HepG2 (cell line): Measurements from ENCODE around the gene CLDN14. TPM values are rescaled to one million over a fixed set of nuclear protein-coding genes. Genes with fewer than 3 reads are reported as not detected.

Source experiments
- ATAC-seq: fragments of 200-7000 bp; cut with Tn5 transposase; 3 replicates; pipeline ENCODE4 v1.9.1; 2020; ENCODE audit warnings: mild to moderate bottlenecking, moderate library complexity
- BruUV-seq: library from RNA; stranded (reverse); fragments of 400-500 nt; replicated peaks from 2 replicates; lab custom pipeline; 2021; lab: Mats Ljungman, UMichigan
- CTCF ChIA-PET: fragments of 300-600 bp; formaldehyde crosslinking; extraction: SDS; loops from one replicate; lab custom pipeline; 2021; ENCODE audit warnings: low total read pairs, inconsistent platforms, low intra/inter-chr PET ratio; lab: Yijun Ruan, JAX
- POLR2A ChIA-PET: fragments of 350-600 bp; sonication (Branson Sonifier 250); formaldehyde crosslinking; loops from one replicate; lab custom pipeline; 2020; ENCODE audit warnings: antibody characterized with exemption, inconsistent platforms; lab: Yijun Ruan, JAX
- DNase-seq: peaks from one replicate; pipeline ENCODE4 v3.0.0-alpha.2; 2015; ENCODE audit warnings: low spot score
- FAIRE-seq: peaks from 3 replicates; lab custom pipeline; 2011; peaks lifted over from hg19 to GRCh38; lab: Jason Lieb, UNC
- H2AFZ ChIP-seq: one replicate; pipeline ENCODE4 v1.6.1; 2011; ENCODE audit warnings: low read length, inconsistent platforms
- H3K27ac ChIP-seq: fragments of 300-600 bp; 3 replicates; pipeline ENCODE4 v1.8.0; 2011; ENCODE audit warnings: mixed run types, mild to moderate bottlenecking, mixed read lengths, low read length, inconsistent platforms; ENCODE audit not compliant: insufficient read depth; ENCODE audit errors: extremely low read length
- H3K27me3 ChIP-seq, 2 experiments: fragments of 200-600 bp in 1 of 2; 2 replicates in 1 of 2; 3 replicates in 1 of 2; pipeline versions ENCODE4 v1.6.0 to v1.8.0; 2011; ENCODE audit warnings: low read length in 2 of 2, mild to moderate bottlenecking in 2 of 2, moderate library complexity in 2 of 2, inconsistent platforms in 1 of 2; ENCODE audit not compliant: insufficient read depth in 2 of 2, control insufficient read depth in 1 of 2
- H3K36me3 ChIP-seq, 2 experiments: fragments of 200-600 bp in 1 of 2; replicated peaks in 1 of 2; 2 replicates in 1 of 2; 3 replicates in 1 of 2; pipeline versions ENCODE4 v1.5.1 to v1.8.0; 2011; ENCODE audit warnings: low read length in 2 of 2, inconsistent platforms in 1 of 2; ENCODE audit not compliant: insufficient read depth in 2 of 2, control insufficient read depth in 1 of 2
- H3K4me1 ChIP-seq: 2 replicates; pipeline ENCODE4 v1.5.1; 2012; ENCODE audit warnings: low read length, inconsistent platforms; ENCODE audit not compliant: insufficient read depth
- H3K4me2 ChIP-seq: 2 replicates; pipeline ENCODE4 v1.6.0; 2011; ENCODE audit warnings: low read depth, low read length, inconsistent platforms
- H3K4me3 ChIP-seq, 3 experiments: fragments of 200-600 bp in 1 of 3; sonication (generic), shearing (Covaris generic) in 1 of 3; replicated peaks in 1 of 3; 2 replicates each; pipeline ENCODE4 v1.5.1; 2011 to 2016; ENCODE audit warnings: low read length in 3 of 3, inconsistent platforms in 2 of 3, low read depth in 2 of 3, mild to moderate bottlenecking in 2 of 3, control low read depth in 1 of 3, mixed read lengths in 1 of 3; ENCODE audit not compliant: insufficient read depth in 1 of 3
- H3K79me2 ChIP-seq: one replicate; pipeline ENCODE4 v1.6.1; 2011; ENCODE audit warnings: low read length, inconsistent platforms; ENCODE audit not compliant: insufficient read depth
- H3K9ac ChIP-seq: 2 replicates; pipeline ENCODE4 v1.6.0; 2011; ENCODE audit warnings: mild to moderate bottlenecking, low read depth, low read length, inconsistent platforms; ENCODE audit not compliant: insufficient read depth
- H3K9me3 ChIP-seq: 2 replicates; pipeline ENCODE4 v1.5.1; 2012; ENCODE audit warnings: mild to moderate bottlenecking, low read length
- H4K20me1 ChIP-seq: 2 replicates; pipeline ENCODE4 v1.6.0; 2011; ENCODE audit warnings: inconsistent platforms, mild to moderate bottlenecking, low read length, moderate library complexity; ENCODE audit not compliant: insufficient read depth
- ZNF317 ChIP-seq: sonication (generic); formaldehyde crosslinking; IDR thresholded peaks from 2 replicates; pipeline ENCODE4 v1.5.0; 2020; ENCODE audit warnings: mild to moderate bottlenecking, missing genetic modification reagents
- ZNF850 ChIP-seq: sonication (generic); formaldehyde crosslinking; conservative IDR thresholded peaks from 2 replicates; pipeline ENCODE4 v1.9.0; 2021; ENCODE audit warnings: mild to moderate bottlenecking, missing genetic modification reagents
- ZNF879 ChIP-seq: sonication (generic); formaldehyde crosslinking; IDR thresholded peaks from 2 replicates; pipeline ENCODE4 v1.8.1; 2023; ENCODE audit warnings: missing genetic modification reagents
- WGBS: methylation state at CpG from one replicate; pipeline ENCODE4 v1.1.6; 2017; ENCODE audit warnings: low lambda C conversion rate; 5-methylcytosine and 5-hydroxymethylcytosine counted together
- in situ Hi-C: cut with HindIII; loops from 2 replicates; pipeline ENCODE4 v1.10.0; 2017; ENCODE audit warnings: low pct_unique_long_range_greater_than_20kb; ENCODE audit not compliant: extremely low pct_ligation_motif_present
- intact Hi-C: fragments of 100-400 bp; cut with micrococcal nuclease; formaldehyde crosslinking; loops from one replicate; pipeline ENCODE4 v1.10.0; 2022; ENCODE audit not compliant: unreplicated experiment
- polyA plus RNA-seq, 8 experiments: library from polyadenylated mRNA; depleted of rRNA in 3 of 8; stranded (reverse) in 7 of 8; unstranded in 1 of 8; fragments of >200 nt; fragmentation: Illumina TruSeq in 4 of 8; extraction: Trizol in 4 of 8; gene quantifications; 2 replicates each; pipeline versions ENCODE4 v1.2.1 to v1.2.3, GENCODE V29; 2011 to 2016; ENCODE audit warnings: low read depth in 4 of 8, missing spikeins in 1 of 8, mixed read lengths in 1 of 8; ENCODE audit not compliant: insufficient read depth in 1 of 8
- total RNA-seq, 5 experiments: library from RNA; depleted of rRNA; stranded (reverse); fragments of >200 nt; fragmentation: Illumina TruSeq; extraction: Trizol; gene quantifications; 2 replicates each; pipeline ENCODE4 v1.2.3, GENCODE V29; 2016; ENCODE audit warnings: low read depth in 1 of 5
- TF ChIP-seq, protein P1 (sequence below): sonication (generic); formaldehyde crosslinking; IDR thresholded peaks from 2 replicates; pipeline ENCODE4 v1.5.0; 2020; ENCODE audit warnings: missing genetic modification reagents
- TF ChIP-seq, protein P2 (sequence below): sonication (generic); formaldehyde crosslinking; IDR thresholded peaks from 2 replicates; pipeline ENCODE4 v1.5.1; 2020; ENCODE audit warnings: mild to moderate bottlenecking, missing genetic modification reagents, moderate library complexity

CLDN14 gene
- total and polyA plus RNA-seq, 2 of the 13 experiments (the other 11 are each of a cell fraction or from before 2014, with no cell fraction given), result 1.1 to 1.4 TPM

DNA sequence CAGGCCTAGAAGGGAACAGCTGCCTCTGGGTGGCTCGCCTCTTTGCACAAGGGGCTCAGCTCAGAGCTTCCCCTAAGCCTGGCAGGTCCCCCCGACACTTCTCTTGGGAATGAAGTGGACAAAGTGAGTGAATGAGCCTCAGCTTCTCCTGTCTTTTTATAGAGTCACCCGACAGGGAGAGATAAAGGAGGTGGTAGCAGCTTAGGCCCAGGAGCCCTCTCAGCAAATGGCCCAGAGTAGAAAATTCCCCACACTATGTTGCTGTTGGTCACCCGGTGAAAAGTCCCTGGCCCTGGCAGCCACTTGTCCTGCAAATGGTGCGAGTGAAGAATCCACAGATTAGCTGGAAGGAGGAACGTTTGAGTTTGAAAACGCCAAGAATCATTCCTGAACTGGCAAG is 2.4 kb downstream of the CLDN14 start:
- DNase-seq, result no peak
- Histone ChIP-seq H4K20me1 (no peaks in the 10 kb centered on the region), H3K9me3 (no peaks in the 10 kb centered on the region), H3K4me2 (peak overlapping the region; percentile 96), H3K4me1 (peaks cover 65% of the 10 kb centered on the region), H3K9ac (peak overlapping the region; percentile 54), H3K4me3 (peak overlapping the region in 2 of 3 experiments; percentile 30 to 54; a peak in 2 of 6 replicates), H3K27ac (peak overlapping the region; percentile 48), H2AFZ (peak overlapping the region; percentile 16), H3K27me3 (no peaks in the 10 kb centered on the region; a peak in 1 of 5 replicates), H3K36me3 (no peaks in the 10 kb centered on the region), H3K79me2 (peaks cover 15% of the 10 kb centered on the region)
- 0 out of 2 replicates have a peak, but pooled peaks have one; percentile 27 for TF ChIP-seq ZNF850 (CRISPR knock-in tag)
- TF ChIP-seq, protein P1, sequence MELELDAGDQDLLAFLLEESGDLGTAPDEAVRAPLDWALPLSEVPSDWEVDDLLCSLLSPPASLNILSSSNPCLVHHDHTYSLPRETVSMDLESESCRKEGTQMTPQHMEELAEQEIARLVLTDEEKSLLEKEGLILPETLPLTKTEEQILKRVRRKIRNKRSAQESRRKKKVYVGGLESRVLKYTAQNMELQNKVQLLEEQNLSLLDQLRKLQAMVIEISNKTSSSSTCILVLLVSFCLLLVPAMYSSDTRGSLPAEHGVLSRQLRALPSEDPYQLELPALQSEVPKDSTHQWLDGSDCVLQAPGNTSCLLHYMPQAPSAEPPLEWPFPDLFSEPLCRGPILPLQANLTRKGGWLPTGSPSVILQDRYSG (CRISPR knock-in tag), result no peak
- TF ChIP-seq ZNF317 (CRISPR knock-in tag), result 0 out of 2 replicates have a peak, but pooled peaks have one; percentile 1
- TF ChIP-seq ZNF879 (CRISPR knock-in tag), result no peak
- TF ChIP-seq, protein P2, sequence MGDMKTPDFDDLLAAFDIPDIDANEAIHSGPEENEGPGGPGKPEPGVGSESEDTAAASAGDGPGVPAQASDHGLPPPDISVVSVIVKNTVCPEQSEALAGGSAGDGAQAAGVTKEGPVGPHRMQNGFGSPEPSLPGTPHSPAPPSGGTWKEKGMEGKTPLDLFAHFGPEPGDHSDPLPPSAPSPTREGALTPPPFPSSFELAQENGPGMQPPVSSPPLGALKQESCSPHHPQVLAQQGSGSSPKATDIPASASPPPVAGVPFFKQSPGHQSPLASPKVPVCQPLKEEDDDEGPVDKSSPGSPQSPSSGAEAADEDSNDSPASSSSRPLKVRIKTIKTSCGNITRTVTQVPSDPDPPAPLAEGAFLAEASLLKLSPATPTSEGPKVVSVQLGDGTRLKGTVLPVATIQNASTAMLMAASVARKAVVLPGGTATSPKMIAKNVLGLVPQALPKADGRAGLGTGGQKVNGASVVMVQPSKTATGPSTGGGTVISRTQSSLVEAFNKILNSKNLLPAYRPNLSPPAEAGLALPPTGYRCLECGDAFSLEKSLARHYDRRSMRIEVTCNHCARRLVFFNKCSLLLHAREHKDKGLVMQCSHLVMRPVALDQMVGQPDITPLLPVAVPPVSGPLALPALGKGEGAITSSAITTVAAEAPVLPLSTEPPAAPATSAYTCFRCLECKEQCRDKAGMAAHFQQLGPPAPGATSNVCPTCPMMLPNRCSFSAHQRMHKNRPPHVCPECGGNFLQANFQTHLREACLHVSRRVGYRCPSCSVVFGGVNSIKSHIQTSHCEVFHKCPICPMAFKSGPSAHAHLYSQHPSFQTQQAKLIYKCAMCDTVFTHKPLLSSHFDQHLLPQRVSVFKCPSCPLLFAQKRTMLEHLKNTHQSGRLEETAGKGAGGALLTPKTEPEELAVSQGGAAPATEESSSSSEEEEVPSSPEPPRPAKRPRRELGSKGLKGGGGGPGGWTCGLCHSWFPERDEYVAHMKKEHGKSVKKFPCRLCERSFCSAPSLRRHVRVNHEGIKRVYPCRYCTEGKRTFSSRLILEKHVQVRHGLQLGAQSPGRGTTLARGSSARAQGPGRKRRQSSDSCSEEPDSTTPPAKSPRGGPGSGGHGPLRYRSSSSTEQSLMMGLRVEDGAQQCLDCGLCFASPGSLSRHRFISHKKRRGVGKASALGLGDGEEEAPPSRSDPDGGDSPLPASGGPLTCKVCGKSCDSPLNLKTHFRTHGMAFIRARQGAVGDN (CRISPR knock-in tag), result peak; percentile 27; the same call in 1 of the 2 replicates
- WGBS, result 36% methylated on average over 7 of the region's 7 CpGs
- POLR2A ChIA-PET, result interaction anchor here (0.6 to 3.4 kb wide), 3 partner anchors 9 to 274 kb away, joined by 3 to 15 read pairs (median 3); no protein-coding TSS in a partner anchor
- FAIRE-seq, result no peak
- intact Hi-C loops, result no loop called here
- CTCF ChIA-PET, result no interaction called here
- in situ Hi-C loops, result no loop called here
- no peak for ATAC-seq
- BruUV-seq, result no TSS peak
